ENCODE results near the gene SMCHD1.
A peak's percentile ranks its signal among the peaks of the same experiment; 100 is the strongest.

- TF ChIP-seq CTCF (IDR thresholded peaks at IDR 0.05; ENCODE audit: poor library complexity) = no peak
- TF ChIP-seq EZH2 (IDR thresholded peaks at IDR 0.05; ENCODE audit: borderline replicate concordance) = peak; percentile 17
Observed at GRCh38 chr18:2847317-2848246, 192.1 kb downstream of the SMCHD1 start.

All from hepatocyte (in vitro differentiated cells).